Peyer's patch (tissue), 4 donors: ENCODE data around the gene PINLYP.

Experiments used
- CTCF ChIP-seq, 6 experiments: fragments of 450-650 bp in 4 of 6; fragments of 200-600 bp in 2 of 6; sonication (generic) in 1 of 6; IDR thresholded peaks; one replicate each; pipeline ENCODE4 v1.5.1; 2017 to 2019; ENCODE audit warnings: antibody characterized with exemption in 6 of 6, mild to moderate bottlenecking in 3 of 6, moderate library complexity in 1 of 6
- POLR2A ChIP-seq, 2 donors: fragments of 450-650 bp; IDR thresholded peaks; one replicate each; pipeline ENCODE4 v1.5.1; 2017; ENCODE audit warnings: antibody characterized with exemption in 2 of 2, mild to moderate bottlenecking in 2 of 2, moderate library complexity in 2 of 2

DNA sequence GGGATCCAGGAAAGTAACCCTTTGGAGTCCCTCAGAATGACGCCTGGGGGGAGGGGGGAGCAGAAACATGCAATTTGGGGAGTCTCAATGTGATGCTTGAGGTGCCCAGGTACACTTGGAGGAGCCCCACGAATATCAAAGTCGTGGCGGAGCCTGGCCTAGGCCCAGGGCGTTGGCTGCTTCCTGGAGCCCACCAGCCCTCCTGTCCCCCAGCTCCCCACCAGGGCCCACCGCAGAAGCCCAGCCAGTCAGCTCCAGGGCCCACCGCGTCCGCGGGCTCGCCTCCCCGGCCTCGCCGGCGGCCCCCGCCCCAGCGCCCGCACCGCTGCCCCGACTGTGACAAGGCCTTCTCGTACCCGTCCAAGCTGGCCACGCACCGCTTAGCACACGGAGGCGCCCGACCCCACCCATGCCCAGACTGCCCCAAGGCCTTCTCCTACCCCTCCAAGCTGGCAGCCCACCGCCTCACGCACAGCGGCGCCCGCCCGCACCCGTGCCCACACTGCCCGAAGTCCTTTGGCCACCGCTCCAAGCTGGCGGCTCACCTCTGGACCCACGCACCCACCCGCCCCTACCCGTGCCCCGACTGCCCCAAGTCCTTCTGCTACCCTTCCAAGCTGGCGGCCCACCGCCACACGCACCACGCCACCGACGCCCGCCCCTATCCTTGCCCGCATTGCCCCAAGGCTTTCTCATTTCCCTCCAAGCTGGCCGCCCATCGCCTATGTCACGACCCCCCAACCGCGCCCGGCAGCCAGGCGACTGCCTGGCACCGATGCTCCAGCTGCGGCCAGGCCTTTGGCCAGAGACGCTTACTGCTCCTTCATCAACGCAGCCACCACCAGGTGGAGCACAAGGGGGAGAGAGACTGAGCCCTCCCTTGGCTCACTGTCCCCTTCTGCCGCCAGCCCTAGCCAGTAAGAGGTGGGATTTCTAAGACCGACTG is 40.5 kb upstream of the PINLYP start:
- TF ChIP-seq CTCF (IDR thresholded peaks at IDR 0.05) (peak in 4 of 6 experiments; percentile 36 to 50 (median 46)), POLR2A (IDR thresholded peaks at IDR 0.05) (no peak)
